CD4-positive, alpha-beta T cell treated with Interleukin-4 for 4 hours (primary cell): ENCODE data around the gene SMIM13.
"Not testable (repeated sequence)": the region's sequence is repeated elsewhere in the genome, so short reads cannot be mapped to it uniquely, and the experiment has no call there.

Experiments used
- DNase-seq: peaks from one replicate; pipeline ENCODE4 v3.0.0-alpha.2; 2020

Gene SMIM13

DNA sequence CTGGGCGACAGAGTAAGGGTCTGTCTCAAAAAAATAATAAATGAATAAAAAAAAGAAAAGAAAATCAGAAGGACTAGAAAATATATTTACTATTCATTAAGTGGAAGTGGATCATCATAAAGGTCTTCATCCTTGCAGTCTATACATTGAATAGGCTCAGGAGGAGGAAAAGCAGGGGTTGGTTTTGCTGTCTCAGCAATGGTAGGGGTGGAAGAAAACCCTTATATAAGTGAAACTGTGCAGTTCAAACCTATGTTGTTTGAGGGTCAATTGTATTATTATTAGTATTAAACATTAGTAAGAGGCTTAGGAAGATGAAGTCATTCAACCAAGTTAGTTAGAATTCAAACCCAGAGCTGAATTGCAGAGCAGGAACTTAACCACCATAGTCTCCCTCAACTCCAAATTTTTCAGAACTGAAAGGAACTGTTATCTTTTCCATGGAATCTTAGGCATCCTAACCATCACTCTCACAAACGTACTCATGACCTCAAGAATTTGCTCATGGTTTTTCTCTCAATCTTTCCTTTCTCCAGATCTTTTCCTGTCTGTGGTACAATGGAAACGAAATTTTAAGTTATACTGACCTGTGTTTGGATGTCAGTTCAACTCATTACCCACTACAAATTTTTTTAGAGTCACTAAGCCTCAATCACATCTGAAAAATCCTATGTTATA, 7.7 kb upstream of the SMIM13 start:
- no peak for DNase-seq

DNA sequence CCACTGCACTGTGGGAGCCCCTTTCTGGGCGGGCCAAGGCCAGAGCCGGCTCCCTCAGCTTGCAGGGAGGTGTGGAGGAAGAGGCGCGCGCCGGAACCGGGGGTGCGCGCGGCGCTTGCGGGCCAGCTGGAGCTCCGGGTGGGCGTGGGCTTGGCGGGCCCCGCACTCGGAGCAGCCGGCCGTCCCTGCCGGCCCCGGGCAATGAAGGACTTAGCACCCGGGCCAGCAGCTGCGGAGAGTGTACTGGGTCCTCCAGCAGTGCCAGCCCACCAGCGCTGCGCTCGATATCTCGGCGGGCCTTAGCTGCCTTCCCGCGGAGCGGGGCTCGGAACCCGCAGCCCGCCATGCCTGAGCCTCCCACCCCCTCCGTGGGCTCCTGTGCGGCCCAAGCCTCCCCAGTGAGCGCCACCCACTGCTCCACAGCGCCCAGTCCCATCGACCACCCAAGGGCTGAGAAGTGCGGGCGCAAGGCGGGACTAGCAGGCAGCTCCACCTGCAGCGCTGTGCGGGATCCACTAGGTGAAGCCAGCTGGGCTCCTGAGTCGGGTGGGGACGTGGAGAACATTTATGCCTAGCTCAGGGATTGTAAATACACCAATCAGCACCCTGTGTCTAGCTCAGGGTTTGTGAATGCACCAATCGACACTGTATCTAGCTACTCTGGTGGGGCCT, 6.4 kb upstream of the SMIM13 start:
- DNase-seq, result not testable (repeated sequence)

DNA sequence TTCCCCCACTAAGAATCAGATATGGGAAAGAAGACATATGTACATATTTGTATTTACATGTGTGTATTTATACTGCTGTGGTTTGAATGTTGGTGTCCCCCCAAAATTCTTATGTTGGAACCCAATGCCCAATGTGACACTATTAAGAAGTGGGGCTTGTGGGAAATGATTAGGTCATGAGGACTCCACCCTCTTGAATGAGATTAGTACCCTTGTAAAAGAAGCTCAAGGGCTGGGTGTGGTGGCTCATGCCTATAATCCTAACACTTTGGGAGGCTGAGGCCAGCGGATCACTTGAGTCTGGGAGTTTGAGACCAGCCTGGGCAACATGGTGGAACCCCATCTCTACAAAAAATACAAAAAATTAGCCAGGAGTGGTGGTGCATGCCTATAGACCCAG, 3.9 kb upstream of the SMIM13 start:
- DNase-seq, result no peak

DNA sequence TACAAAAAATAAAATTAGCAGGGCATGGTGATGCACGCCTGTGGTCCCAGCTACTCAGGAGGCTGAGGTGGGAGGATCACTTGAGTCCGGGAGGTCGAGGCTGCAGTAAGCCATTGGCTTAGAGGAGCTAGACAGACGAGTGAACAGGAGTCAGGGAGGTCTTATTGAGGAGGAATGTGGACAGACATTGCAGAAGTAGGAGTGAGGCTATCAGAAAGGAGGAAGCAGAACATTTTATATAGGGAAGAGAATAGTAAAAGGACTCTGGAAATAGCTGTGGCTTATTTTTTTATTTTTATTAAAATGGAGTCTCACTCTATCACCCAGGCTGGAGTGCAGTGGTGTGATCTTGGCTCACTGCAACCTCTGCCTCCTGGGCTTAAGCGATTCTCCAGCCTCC, 2.5 kb upstream of the SMIM13 start:
- DNase-seq, result not testable (repeated sequence)

DNA sequence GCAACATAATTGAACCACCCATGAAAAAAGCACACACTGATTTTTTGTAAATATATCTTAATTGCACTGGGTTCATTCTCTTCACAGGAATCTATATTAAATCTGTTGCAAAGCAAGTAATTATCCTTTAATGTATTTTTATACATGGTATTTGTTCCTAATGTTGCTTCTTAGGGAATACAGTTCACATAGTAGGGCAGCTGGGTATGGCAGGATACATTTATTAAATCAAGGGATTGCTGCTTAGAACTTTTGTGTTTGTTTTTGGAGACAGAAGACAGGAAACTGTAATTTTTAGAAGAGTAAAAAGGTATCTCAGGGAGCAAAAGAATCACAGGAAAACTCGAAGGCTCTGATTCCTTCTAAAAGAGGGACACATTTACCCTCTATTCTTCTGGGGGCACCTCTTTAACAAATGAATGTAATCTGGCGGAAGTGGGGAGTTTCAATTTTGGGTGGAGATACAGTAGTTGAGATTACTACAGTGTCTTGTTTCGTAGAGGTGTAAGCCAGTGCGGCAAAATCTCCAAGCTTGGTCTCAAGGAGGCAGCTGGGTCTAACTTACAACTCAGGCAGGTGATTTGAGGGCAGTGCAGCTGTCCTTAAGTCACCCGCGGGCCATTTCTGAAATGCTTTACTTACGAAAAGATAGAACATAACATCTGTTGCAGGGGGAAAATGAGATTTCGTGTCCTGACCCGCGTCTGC, 812 bp upstream of the SMIM13 start:
- DNase-seq, result peak; percentile 37

DNA sequence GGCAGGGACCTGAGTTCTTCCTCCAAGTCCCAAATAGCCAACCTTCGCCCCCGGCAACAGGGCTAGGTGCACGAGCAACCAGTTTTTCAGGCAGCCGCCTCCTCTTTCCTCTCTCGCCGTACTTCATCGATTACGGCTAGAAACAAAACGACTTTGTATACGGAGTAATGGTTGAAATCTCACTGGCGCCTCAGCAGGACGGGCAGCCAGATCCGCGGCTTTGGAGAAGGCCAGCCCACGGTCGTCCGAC, 333 bp upstream of the SMIM13 start:
- no peak for DNase-seq

DNA sequence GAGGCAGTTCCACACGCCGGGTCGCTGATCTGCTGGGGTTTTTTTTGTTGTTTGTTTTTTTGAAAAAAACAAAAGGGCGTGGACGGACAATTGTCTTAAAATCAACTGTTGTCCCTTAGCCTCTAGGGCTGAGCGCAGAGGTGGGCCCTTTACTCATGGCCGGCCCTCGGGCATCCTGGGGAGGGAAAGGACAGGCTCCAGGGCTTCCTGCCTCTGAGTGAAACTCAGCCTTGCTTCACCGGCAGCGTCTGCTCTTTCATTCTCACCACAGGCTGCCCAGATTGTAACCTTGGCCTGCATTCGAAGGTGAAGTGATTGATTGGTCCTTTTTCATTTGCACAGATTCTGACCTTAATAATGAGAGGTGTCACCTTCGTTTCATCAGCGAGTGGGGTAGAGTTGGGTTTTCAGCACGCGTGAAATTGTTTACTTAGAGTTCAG, 797 bp downstream of the SMIM13 start:
- peak; percentile 36 for DNase-seq

DNA sequence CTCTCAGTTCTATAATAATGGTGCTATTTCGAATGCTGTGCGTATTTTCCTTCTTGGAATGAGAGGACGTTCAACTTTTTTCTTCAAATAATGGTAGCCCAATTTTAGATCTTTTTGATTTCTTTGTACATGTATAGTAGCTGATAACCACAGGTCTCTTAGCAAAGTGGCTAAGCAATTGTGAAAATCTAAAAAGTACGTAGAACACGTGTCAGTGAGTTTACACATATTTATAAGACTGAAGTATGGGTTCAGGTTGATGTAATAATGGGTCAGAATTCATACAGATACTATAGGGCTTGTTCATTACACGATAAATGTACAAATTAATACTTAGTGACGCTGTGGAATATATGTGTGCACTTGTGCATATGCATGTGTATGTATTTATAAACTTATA, 1.3 kb downstream of the SMIM13 start:
- no peak for DNase-seq

DNA sequence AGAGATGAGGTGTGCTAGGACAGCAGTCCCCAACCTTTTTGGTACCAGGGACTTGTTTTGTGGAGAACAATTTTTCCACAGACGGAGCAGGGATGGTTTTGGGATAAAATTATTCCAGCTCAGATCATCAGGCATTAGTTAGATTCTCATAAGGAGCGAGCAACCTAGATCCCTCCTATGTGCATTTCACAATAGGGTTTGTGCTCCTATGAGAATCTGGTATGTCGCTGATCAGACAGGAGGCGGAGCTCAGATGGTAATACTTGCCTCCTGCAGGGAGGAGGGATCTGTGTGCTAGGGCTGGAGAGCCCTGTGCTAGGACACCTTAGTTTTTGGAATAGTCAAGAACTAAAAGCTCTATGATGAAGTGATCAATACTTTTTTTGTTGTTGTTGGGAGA, 2.5 kb downstream of the SMIM13 start:
- peak; percentile 8 for DNase-seq

DNA sequence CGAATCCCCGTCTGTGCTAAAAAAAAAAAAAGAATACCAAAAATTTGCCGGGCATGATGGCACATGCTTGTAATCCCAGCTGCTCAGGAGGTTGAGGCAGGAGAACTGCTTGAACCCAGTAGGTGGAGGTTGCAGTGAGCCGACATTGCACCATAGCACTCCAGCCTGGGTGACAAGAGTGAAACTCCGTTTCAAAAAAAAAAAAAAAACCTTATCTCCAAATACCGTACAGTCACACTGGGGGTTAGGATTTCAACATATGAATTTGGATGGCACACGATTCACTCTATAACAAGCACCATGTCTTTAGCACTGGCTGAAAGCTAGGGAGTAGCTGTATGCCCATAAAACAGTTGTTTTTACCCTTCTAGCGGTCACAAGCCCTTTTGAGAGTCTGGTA, 3.8 kb downstream of the SMIM13 start:
- no peak for DNase-seq

DNA sequence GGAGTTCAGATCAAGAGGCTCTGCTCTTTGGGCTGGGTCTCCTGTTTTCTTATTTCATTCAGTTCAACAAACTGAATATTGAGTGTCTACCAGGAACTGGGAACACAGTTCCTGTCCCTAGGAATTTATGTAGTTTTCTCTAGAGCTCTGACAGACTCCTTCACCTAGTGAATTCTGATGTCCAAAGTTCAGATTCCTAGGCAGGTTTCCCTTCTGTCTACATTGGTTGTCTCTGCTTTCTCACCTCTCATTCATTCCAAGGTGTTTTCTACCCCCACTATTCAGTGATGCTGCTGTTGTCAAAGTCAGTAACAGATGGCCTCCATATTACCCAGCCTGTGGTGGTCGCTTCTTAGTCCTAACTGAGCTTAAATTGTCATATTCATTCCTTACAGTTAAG, 4.4 kb downstream of the SMIM13 start:
- DNase-seq, result no peak

DNA sequence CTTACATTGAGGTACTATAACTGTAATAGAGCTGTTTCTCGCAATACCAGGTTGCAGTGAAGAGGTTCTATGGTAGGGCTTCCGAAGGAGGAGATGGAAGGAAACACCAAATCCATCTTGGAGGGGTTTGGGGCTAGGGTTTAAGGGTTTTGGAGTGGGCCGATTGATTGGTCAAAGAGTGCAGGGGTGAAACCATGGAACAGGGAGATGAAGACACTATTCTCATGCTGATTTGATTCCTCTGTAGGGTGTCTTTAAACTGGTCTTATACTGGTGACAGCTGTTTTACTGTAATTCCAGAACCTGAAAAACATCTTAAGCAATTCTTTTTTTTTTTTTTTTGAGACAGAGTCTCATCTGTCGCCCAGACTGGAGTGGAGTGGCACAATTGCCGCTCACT, 7.8 kb downstream of the SMIM13 start:
- no peak for DNase-seq

DNA sequence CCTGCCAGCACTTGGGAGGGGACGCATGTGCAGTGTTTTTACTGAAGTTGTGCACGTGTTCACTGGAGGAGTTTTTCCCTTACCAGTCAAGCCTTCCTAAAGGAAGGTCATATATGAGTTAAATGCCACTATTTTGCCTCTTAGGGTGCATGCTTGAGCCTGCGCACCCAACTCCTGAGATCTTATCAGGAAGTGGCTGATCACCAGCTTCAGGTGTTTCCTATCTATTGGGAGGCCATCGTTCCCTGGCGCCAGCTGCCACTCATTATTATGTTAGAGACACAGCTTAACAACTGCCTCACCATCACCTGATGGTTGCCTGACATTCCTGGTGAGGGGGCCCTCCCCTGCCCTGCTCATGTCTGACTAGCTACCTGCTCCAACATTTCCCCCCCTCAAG, 9.4 kb downstream of the SMIM13 start:
- DNase-seq, result no peak

DNA sequence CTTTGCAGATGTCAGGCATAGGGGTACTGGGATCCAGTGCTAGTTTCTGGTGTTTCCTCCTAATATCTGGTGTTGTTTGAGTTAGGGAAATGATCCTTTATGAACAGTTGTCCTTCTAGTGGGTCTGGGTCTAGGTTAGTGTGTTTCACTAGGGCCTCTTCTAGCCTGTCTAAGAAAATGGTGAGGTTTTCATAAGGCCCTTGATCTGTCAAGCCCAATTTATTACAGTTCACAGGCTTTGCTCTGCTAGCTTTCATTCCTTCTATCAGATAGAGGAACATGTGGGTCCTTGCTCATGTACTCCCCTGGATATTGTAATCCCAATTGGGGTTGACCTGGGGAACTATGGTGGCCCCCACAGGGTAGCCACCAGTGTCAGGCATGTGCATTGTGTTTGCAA, 15.1 kb downstream of the SMIM13 start:
- no peak for DNase-seq

DNA sequence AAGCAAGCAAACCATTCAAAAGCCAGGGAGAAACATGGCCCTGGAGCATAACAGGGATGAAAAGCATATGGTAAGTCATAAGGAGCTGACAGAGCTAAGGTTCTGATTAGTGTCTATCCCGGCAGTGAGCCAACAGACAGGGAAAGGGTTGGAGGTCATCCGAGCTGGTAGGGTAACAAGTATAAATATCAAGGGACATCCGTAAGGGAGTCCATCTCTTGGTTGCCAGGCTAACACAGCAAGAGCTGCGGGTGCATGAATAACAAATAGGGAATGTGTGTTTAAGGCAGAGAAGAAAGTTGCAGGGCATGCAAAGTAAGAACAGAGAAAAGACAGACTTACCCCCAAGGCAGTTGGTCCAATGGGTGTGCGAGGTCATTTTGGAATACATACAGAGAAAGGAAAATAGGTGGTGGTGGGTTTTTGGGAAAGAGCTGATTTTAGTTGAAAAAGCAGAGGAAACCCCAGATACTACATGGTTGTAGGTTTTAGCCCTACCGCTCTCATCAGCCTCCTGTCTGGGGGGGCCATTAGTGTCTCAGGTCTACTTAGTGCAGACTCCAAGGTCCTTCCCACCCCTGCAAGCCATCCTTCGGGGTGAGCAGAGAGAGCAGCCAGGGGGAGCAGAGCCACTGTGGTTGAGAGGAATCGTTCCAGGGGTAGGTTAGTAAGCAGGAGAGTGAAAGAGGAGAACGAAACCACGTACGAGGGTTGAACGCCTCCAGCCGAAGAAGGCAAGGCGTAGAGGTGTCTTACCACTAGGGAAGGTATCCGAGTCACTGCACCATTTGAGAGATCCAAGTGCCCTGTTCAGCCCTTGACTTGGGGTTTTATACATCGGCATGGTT, 17.5 kb downstream of the SMIM13 start, which contains the start of gene ERVFRD-1:
Gene ERVFRD-1 (minus strand): TSS at position 805 of the 848 bp plus-strand sequence. CDS start 6,415 bp downstream, outside the sequence.
- no peak for DNase-seq

DNA sequence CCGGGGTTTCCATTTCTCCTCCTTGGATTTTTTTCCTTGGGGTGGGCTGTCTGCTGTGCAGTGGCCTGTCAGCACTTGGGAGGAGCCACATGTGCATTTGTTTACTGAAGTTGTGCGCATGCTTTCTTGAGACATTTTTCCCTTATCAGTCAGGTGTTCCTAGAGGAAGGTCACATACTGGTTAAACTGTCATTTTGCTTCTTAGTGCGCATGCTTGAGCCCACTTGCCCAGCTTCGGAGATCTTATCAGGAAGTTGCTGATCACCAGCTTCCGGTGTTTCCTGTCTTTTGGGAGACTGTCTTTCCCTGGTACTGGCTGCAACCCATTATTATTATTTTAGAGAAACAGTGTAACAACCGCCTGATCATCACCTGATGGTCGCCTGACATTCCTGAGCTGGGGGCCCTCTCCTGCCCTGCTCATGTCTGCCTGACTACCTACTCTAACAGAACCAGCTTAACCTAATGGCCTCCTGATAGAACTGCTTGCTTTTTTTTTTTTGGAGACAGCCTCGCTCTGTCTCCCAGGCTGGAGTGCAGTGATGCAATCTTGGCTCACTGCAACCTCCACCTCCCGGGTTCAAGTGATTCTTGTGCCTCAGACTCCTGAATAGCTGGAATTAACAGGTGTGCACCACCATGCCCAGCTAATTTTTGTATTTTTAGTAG, 18.3 kb downstream of the SMIM13 start:
- peak; percentile 10 for DNase-seq

DNA sequence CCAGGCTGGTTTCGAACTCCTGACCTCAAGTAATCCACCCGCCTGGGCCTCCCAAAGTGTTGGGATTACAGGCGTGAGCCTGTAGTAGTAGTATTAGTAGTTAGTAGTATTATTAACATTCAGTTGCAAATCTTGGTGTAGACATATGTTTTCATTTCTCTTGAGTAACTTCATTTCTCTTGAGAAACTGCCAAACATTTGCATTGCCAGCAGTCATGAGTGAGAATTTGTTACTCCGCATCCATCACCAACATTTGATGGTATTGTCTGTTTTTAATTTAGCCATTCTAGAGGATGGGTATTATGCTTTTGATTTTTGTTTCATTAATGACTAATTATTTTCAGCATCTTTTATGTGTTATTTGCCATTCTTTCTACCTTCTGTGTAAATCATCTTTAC, 19.4 kb downstream of the SMIM13 start:
- no peak for DNase-seq

DNA sequence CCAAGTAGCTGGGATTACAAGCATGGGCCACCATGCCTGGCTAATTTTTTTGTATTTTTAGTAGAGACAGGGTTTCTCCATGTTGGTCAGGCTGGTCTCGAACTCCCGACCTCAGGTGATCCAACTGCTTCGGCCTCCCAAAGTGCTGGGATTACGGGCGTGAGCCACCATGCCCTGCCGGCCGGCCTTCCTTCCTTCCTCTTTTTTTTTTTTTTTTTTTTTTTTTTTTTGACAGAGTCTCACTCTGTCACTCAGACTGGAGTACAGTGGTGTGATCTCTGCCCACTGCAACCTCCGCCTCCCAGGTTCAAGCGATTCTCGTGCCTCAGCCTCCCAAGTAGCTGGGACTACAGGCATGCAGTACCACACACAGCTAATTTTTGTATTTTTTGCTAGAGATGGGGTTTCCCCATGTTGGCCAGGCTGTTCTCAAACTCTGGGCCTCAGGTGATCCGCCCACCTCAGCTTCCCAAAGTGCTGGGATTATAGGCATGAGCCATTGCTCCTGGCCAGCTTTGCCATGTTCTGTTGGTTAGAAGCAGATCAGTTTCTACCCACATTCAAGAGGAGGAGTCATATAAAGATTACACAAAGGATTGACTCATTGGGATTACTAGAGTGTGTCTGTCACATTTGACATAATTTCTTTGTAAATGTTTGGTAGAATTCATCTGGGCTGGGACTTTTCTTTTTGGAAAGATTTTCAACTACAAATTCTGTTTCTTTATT, 22.3 kb downstream of the SMIM13 start:
- not testable (repeated sequence) for DNase-seq

DNA sequence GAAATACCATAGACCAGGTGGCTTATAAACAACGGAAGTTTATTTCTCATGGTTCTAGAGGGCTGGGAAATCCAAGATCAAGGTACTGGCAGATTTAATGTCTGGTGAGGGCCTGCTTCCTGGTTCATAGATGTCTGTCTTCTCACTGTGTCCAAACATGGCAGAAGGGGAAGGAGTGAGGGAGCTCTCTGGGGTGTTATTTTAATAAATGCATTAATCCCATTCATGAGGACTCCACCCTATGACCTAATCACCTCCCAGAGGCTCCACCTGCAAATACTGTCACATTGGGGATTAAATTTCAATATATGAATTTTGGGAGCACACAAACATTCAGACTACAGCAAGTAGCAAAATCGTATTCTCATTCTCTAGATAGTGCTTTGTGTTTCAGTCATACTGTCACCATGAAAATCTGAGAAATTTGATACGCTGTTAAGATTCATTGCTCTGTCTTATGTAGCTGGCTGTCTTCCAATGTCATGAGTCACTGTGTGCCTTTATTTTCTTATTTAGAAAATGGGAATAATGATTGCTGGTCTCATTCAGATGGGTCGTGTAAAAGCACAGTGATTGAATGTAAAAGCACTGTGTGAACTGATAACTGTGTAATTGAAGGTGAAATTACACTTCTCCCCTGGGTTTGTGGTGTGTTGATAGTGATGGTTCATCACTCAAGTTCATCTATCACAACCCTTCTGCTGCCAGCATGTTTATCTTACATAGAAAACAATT, 26.8 kb downstream of the SMIM13 start:
- no peak for DNase-seq

DNA sequence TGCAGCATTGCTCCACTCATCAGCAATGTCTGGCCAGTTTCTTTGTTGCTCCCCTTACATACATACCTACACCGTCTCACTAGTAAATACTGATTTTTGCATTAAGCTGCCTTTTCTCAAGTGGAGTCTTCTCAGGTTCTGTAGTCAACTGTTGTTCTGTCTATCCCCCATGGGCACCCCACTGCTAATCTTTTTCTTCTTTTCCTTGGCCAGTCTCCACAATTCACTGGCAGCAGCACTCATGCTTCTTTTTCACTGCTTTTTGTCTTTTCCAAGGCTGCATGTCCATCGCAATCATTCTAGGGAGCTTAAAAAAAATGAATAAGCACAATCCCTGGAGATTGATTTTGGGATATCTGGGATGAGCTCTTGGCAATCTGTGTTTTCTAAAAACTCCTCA, 28.2 kb downstream of the SMIM13 start:
- DNase-seq, result no peak

DNA sequence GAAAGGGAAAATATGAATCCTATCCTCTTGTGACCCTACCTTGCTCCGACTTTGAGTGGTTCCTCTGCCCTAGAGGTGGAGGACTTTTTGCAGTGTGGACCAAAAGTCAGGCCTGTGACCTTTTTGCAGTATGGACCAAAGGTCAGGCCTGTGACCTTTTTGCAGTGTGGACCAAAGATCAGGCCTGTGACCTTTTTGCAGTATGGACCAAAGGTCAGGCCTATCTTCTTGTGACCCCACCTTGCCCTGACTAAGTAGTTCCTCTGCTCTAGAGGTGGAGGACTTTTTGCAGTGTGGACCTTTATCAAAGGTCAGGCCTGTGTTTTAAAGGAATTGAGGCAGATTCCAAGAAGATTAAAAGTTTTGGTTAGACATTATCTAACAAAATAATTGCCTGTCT, 28.7 kb downstream of the SMIM13 start:
- DNase-seq, result no peak
